Activated CD8-positive, alpha-beta memory T cell treated with anti-CD3 and anti-CD28 coated beads, Interleukin-2, amount 50 U/mL, for 48 hours (primary cell): ENCODE data around the gene HOXC4.
"Not testable (repeated sequence)": the region's sequence is repeated elsewhere in the genome, so short reads cannot be mapped to it uniquely, and the experiment has no call there.

Experiments used
- DNase-seq: peaks from one replicate; pipeline ENCODE4 v3.0.0-alpha.2; 2020

The HOXC4 gene

GRCh38 chr12:54060174-54060974 is 6.7 kb downstream of the HOXC4 start:
- DNase-seq, result no peak

GRCh38 chr12:54060975-54061778 is 7.5 kb downstream of the HOXC4 start:
- DNase-seq, result no peak

GRCh38 chr12:54065677-54066076 is 12.0 kb downstream of the HOXC4 start:
- DNase-seq, result no peak

- DNase-seq, result no peak
Measured at GRCh38 chr12:54066408-54066807, 12.8 kb downstream of the HOXC4 start.

GRCh38 chr12:54068418-54069070 is 14.9 kb downstream of the HOXC4 start:
- DNase-seq, result no peak

GRCh38 chr12:54071942-54072341 is 18.3 kb downstream of the HOXC4 start:
- no peak for DNase-seq

- DNase-seq, result no peak
Measured at GRCh38 chr12:54074308-54074707, 20.7 kb downstream of the HOXC4 start.

- DNase-seq, result no peak
Measured at GRCh38 chr12:54075409-54075808, 21.8 kb downstream of the HOXC4 start.

GRCh38 chr12:54075974-54076373 is 22.3 kb downstream of the HOXC4 start:
- no peak for DNase-seq

GRCh38 chr12:54077843-54078242 is 24.2 kb downstream of the HOXC4 start:
- not testable (repeated sequence) for DNase-seq

- DNase-seq, result not testable (repeated sequence)
Measured at GRCh38 chr12:54079115-54079514, 25.5 kb downstream of the HOXC4 start.

GRCh38 chr12:54080008-54080924 is 26.6 kb downstream of the HOXC4 start:
- not testable (repeated sequence) for DNase-seq

- not testable (repeated sequence) for DNase-seq
Measured at GRCh38 chr12:54081053-54081514, 27.4 kb downstream of the HOXC4 start.

GRCh38 chr12:54081581-54082396 is 28.2 kb downstream of the HOXC4 start:
- DNase-seq, result peak; percentile 67

GRCh38 chr12:54082397-54082892 is 28.8 kb downstream of the HOXC4 start:
- DNase-seq, result peak; percentile 62

- DNase-seq, result not testable (repeated sequence)
Measured at GRCh38 chr12:54088011-54088410, 34.4 kb downstream of the HOXC4 start.

- not testable (repeated sequence) for DNase-seq
Measured at GRCh38 chr12:54089465-54089864, 35.8 kb downstream of the HOXC4 start.

- DNase-seq, result not testable (repeated sequence)
Measured at GRCh38 chr12:54090312-54090711, 36.7 kb downstream of the HOXC4 start.

GRCh38 chr12:54092943-54093342 is 39.3 kb downstream of the HOXC4 start:
- not testable (repeated sequence) for DNase-seq

- DNase-seq, result not testable (repeated sequence)
Measured at GRCh38 chr12:54095928-54096327, 42.3 kb downstream of the HOXC4 start.

- DNase-seq, result not testable (repeated sequence)
Measured at GRCh38 chr12:54098644-54099043, 45.0 kb downstream of the HOXC4 start.
